NCI-H69 (cell line): ENCODE results near the gene SLC26A2.
"Not testable (repeated sequence)": the region's sequence is repeated elsewhere in the genome, so short reads cannot be mapped to it uniquely, and the experiment has no call there.

ENCODE experiments used
- DNase-seq: peaks from one replicate; lab custom pipeline; 2025; lab: John Stamatoyannopoulos, UW

The SLC26A2 gene

DNA sequence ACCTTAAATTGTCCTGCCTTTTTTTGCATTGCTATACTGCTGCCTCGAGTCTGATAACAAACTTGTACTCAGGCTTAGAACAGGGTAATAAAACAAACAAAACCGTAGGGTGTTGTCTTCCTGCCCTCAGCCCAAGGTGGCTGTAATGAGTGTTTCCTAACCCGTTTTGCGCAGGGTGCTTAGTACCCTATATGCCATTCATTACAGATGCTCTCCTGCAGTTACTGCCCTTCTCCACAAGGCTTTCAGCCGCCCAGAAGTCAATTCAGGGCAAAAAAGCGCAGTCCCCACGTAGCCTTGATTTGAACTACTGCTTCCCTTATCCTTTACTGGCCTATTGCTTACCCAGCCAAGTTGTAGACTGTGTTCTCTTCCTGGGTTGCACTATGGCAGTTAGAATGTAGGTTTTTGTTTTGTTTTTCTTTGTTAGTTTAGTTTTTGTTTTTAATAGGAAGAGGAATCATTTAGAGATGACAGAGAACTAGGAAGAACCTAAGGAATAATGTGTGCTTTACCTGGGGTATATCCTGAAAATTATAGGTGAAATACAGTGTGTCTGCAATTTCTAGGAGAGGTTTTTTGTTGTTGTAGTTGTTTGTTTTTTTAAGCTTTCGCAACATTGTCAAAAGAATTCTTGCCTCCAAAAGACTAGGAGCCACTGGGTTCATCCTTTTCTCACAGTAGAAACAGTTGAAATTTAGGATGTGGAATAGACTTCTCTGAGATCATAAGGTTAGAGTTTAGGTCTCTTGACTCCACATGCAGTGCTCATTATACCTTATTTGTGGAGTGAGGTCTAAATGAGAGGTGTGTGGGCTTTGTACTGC is 41.3 kb downstream of the SLC26A2 start:
- peak; percentile 70 for DNase-seq

GRCh38 chr5:150006318-150006717 is 45.8 kb downstream of the SLC26A2 start:
- no peak for DNase-seq

DNA sequence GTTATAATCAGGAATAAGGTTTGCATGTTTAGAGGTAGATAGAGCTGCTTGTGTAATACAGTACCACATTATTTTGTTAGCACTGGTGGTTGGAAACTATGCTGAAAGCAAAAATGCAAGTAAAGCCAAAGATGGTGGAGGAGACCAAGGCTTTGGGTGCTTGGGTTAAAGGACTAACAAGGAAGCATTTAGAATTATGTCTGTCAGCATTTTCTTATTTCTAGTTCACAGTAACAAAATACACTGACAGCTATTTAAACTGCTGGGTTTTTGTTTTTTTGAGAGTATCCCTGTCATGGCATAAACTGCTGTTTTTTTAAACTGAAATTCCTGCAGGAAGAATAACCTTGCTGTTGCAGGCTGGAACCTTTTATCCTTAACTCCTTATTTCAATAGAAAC is 46.5 kb downstream of the SLC26A2 start:
- DNase-seq, result no peak

DNA sequence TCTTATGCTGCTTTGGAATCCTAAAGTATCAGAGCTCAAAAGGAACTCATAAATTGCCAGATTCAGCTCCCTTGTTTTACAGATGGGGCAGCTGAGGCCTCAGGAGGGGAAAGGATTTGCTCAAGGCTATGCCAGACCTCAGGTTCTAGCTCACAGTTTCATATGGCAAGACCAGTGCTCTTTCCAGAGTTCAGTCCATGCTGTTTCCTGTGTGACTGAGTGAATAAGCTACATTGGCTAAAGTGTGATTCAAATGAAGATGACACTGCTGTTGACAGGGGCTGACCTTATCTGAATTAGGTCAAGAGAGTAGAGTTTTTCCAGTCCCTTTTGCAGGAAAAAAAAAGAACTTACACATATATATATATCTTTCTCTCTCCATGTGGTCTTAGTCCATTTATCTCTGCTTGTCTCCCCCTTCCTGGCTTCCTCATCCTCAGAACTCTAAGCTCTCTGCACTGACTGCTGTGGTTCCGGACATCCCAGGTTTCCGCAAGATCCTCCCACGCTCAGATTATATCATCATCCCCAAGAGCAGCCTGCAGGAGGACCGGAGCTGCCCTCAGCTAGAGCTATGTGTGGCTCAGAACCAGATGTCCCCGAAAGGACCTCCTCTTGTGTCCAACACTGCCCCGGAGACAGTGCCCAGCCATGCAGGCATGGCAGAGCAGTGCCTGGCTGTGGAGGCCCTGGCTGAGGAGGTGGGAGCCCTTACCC is 49.3 kb downstream of the SLC26A2 start:
- DNase-seq, result no peak

DNA sequence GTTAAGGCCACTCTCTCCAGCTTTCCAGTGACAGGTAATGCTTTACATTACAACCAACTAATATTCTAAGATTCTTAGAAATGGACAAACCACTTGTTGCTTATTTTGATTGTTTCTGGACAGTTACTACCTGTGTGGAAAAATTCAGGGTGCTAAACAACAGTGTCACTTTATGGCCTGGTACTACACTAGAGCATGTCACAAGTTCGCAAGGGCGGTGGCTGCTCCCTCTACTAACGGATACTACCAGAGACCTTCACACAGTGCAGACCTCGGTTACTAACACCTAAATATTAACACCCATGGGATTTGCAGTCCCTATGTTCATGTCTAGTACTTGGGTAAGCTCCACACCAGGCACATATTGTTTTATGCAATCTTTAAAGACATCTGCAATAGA is 53.4 kb downstream of the SLC26A2 start:
- no peak for DNase-seq

DNA sequence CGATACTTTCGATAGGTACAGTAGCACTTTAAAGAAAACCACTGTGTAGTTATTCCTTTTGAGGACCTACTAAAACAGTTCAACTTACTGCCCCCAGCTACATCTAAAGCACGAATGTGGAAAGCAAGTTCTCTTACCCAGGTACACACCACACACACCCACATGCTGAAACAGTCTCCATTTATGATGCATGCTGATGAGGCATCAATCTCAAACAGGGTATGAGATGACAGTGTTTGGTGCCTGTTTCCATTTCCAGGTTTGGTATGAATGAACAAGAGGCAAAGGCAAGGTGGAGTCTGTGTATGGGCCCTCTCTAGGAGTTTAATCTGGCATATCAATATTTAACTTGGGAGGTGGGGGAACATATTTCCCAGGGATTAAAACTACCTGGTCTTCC is 53.9 kb downstream of the SLC26A2 start:
- DNase-seq, result no peak

DNA sequence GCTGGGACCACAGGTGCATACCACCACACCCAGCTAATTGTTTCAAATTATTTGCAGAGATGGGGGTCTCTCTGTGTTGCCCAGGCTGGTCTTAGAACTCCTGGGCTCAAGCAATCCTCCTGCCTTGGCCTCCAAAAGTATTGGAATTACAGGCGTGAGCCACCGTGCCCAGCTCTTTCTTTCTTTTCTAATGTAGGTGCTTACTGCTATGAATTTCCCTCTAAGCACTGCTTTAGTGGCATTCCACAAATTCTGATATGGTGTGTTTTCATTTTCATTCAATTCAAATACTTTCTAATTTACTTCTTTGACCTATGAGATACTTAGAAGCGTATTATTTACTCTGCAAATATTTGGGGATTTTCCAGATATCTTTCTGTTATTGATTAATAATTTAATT is 54.9 kb downstream of the SLC26A2 start:
- DNase-seq, result no peak

GRCh38 chr5:150016537-150016936 is 56.0 kb downstream of the SLC26A2 start:
- no peak for DNase-seq

DNA sequence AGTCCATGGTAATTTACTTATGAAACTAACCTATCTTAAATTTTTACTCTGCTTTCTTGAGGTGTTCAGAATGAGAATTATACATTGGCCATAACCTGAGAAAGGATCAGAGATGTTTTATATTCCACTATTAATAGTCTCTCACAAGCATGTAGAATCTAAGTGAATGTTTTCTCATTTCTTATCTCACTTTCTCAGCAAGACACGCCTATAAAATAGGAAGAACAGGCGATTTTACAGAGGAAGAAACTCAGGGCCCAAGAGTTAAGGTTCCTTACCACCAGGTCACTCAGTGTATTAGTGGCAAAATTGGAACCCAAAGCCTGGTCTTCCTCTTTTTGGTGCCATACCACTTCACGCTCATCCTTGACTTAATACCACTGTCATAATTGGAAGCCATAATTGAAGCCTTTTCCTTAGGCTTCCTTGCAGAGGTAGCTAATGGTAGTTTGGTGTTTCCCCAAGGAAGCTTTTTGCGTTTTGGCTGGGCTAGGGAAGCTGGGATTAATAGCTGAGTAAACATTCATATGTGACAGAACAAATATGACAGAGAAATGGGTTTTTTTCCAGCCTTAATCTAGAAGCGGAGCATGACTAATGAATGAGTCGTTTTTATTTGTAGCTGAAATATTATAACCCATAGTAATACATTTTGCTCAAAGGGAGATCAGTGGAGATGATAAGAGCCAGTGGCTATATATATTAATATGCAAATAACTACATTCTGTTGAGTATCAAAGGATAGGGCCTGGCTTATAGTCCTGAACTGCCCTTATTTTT is 56.9 kb downstream of the SLC26A2 start:
- peak; percentile 79 for DNase-seq

DNA sequence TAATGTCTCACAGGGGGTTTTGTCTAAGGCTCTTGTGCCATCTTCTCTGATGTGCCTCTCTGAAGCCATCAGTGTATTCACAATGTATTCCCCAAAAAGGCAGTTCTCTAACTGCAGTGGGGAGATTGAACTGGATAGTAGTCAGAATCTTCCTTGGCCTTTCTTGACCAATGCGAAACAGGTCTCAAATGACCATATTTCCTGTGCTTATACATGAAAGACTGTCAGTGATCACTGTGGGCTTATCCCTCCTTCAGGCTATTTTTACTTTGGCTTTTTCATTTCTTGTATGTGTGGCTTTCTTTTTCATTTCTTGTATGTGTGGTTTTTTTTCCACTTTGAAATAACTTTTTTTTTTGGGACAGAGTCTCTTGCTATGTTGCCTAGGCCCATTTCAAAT is 59.7 kb downstream of the SLC26A2 start:
- no peak for DNase-seq

DNA sequence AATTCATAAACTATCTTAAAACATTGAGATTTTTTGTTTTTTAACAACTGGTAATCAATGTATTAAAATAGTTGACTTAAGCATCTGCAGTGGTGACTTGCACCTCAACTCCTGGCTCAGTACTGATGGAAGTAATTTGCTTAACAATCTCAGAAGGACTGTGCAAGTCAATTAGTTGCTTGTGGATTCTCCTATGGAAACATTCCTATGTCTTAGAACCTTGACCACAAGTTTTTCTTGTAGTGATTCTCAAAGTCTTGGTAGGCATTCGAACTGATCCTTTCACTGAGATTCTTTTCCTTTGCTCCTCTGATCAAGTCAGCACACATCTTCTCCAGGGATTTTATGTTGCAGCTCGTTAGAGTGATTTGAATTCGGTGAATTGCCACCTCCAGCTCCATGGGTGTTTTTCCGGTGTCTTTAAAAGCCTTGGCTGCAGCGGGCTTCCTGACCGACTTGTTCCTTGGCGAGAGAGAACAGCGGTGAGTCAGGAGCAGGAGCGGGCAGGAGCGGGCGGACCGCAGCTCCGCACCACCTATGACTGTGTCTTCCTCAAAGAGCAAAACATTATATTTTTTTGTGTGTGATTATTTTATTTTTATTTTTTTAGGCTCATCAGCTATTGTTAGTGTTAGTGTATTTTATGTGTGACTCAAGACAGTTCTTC is 61.1 kb downstream of the SLC26A2 start:
- DNase-seq, result no peak

- peak; percentile 17 for DNase-seq
Observed at GRCh38 chr5:150022158-150022531, 61.6 kb downstream of the SLC26A2 start.

GRCh38 chr5:150022681-150023080 is 62.1 kb downstream of the SLC26A2 start:
- DNase-seq, result no peak

DNA sequence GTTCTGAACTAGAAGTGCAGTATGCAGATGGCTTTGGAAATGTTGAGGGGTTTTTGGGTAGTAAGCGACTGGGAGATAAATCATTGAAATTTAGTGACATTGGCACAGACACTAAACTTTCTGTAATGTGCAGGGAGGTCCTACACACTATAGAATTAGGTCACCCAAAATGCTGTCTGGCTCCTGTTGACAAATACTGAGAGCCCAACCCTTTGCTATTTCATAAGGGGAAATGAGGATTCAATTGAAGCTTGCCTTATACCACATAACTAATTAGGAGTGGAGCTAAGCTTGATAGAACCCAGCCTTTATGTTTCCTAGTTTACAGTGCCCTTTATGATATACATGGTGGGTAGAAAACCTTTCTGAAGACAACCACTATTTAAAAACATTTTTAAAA is 62.6 kb downstream of the SLC26A2 start:
- DNase-seq, result no peak

DNA sequence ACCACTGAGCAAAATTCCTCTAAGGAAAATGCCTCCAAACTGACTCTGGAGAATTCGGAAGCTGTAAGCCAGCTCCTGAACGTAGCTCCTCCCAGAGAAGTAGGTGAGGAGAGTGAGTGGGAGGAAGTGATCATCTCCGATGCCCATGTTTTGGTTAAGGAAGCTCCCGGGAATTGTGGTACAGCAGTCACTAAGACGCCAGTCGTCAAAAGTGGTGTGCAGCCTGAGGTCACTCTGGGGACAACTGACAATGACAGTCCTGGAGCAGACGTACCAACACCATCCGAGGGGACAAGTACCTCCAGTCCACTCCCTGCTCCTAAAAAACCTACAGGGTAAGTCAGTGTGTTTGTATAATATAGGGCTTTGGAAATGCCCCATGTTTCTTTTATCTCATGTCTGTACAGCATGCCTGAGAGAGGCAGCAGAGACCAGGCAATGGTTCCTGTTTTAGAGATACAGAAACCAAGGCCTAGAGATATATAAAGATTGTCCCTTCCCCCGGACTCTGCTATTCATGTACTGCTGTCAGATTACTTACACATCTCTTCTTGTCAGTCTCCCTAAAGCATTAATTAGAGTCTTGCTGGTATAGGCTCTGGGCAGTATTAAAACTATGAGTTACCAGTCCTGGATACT is 63.9 kb downstream of the SLC26A2 start:
- DNase-seq, result no peak

DNA sequence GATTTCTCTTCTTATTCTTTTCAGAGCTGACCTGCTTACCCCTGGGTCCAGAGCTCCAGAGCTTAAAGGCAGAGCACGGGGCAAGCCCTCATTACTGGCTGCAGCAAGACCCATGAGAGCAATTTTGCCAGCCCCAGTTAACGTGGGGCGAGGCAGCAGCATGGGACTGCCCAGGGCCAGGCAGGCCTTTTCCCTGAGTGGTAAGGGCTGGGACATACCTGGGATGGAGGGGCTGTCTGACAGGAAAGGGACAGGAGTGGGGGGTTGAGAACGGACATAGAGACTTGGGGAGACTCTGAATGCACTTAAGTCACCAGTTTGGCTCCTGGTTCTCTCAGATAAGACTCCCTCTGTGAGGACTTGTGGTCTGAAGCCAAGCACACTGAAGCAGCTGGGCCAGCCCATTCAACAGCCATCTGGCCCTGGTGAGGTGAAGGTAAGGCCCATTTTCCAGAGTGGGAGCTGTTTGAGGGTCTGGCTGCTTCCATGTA is 66.2 kb downstream of the SLC26A2 start:
- no peak for DNase-seq

DNA sequence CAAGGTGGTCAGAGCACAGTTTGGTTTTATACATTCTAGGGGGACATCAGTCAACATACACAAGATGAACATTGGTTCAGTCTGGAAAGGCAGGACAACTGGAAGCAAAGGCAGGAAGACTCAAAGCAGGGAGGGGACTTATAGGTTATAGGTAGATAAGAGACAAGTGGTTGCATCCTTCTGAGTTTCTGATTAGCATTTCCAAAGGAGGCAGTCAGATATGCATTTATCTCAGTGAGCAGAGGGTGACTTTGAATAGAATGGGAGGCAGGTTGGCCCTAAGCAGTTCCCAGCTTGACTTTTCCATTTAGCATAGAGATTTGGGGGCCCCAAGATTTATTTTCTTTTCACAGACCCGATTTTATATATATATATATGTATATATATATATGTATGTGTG is 67.5 kb downstream of the SLC26A2 start:
- DNase-seq, result not testable (repeated sequence)

DNA sequence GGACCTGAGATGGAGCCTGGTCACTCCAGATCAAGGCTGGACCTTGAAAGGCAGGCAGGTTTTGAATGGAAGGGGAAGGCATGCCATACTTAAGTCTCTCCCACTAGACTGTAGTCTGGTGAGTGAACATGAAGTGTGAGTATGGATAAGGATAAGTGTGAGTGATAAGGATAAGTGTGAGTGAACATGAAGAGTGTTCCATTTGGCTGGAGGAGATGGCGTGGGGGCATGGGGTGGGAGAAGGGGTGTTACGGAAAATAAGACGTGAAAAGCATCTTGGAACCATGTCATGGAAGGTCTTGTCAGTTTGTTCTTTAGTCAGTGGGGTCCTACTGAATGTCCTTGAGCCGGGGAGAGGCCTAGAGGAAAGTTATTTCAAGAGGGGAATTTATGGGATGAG is 72.8 kb downstream of the SLC26A2 start:
- DNase-seq, result no peak

DNA sequence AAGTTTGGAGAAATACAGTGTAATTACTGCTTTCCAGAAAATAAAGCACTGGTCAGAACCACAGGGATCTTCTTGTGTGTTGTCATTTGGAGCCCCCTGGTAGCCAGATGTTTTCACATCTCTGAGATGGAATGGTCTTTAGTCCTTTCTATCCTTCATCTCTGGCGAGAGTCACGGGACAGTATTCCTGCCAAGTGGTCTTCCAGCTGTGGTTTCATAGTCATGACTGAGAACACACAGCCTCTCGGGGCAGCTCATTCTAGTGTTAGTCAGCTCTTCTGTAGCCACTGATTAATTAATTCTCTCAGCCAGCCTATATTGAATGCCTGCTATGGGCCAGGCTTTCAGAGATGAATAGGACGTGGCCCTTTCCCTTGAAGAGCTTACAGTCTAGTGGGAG is 74.1 kb downstream of the SLC26A2 start:
- no peak for DNase-seq

DNA sequence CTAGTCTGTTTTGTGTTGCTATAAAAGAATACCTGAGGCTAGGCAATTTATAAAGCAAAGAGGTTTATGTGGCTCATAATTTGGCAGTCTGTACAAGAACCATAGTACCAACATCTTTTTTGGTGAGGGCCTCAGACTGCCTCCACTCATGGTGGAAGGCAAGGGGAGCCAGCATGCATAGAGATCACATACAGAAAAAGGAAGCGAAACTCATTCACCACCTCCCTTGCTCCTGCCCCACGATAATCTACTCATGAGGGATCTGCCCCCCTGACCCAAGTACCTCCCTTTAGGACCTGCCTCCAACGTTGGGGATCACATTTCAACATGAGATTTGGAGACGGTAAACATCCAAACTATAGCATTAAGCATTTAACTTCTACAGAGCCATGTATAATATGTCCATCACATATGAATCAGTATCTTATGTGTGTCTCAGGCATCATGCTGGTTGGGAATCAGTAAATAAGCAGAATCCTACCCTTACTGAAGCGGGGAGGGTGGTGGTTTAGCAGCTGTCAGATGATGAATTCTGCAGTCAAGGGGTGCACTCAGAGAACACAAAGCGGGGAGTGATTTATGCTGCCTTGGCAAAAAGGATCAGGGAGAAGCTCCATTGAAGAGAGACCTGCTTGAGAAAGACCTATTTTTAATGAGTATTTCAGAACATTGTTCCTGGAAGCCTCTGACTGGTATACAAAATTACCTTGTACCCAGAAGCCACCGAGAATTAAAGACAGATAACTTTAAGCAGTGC is 74.8 kb downstream of the SLC26A2 start:
- DNase-seq, result no peak

DNA sequence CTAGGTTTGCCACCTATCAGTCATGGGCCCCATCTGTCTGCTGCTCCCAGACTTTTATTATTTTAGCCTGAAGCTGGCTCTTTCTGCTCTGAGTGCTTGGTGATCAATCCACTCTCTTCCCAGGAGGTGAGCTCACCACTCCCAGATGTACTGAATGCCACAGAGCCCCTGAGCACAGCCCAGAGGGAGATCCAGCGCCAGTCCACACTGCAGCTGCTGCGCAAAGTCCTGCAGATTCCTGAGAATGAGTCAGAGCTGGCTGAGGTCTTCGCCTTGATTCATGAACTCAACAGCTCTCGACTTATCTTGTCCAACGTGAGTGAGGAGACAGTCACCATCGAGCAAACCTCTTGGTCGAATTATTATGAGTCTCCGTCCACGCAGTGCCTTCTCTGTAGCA is 76.0 kb downstream of the SLC26A2 start:
- DNase-seq, result no peak
